ENCODE measurements around the gene VWA5B1.

DNA sequence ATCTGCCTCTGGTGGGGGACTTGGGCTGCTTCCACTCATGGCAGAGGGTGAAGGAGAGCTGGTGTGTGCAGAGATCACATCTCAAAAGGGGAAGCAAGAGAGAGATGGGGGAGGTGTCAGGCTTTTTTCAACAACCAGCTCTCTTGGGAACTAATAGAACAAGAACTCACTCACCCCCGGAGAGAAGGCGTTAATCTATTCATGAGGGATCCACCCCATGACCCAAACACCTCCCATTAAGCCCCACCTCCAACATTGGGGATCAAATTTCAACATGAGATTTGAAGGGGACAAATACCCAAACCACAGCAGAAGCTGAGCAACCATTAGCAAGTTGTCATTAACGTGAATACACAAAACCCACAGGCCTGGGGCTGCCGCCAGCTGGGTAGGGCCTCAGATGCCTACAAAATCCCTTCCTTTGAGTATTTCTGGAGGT, 12.0 kb upstream of the VWA5B1 start:
- TF ChIP-seq EP300 (IDR thresholded peaks at IDR 0.05) (no peak), CTCF (IDR thresholded peaks at IDR 0.05) (no peak), POLR2AphosphoS5 (IDR thresholded peaks at IDR 0.05) (no peak), POLR2A (IDR thresholded peaks at IDR 0.05) (no peak)

All from stomach (tissue), 4 donors.